CD4-positive, alpha-beta T cell treated with Interferon gamma for 1 hour (primary cell): Measurements from ENCODE around the gene ZNF608.

Experiments used
- DNase-seq: peaks from one replicate; pipeline ENCODE4 v3.0.0-alpha.2; 2020

ZNF608 gene

GRCh38 chr5:124745928-124746915 lies at the start of gene ZNF608:
ZNF608 (minus strand) TSS chr5:124746639; CDS start chr5:124744989, 1,650 bp downstream.
- DNase-seq: no peak

GRCh38 chr5:124795829-124796228 lies 49.4 kb upstream of the ZNF608 start:
- DNase-seq: no peak

- DNase-seq: no peak
Measured at GRCh38 chr5:124790895-124791732, 44.7 kb upstream of the ZNF608 start.

- DNase-seq: no peak
Measured at GRCh38 chr5:124790301-124790894, 44.0 kb upstream of the ZNF608 start.

GRCh38 chr5:124789104-124789605 lies 42.7 kb upstream of the ZNF608 start:
- no peak for DNase-seq

- no peak for DNase-seq
Measured at GRCh38 chr5:124783794-124784193, 37.4 kb upstream of the ZNF608 start.

GRCh38 chr5:124783285-124783684 lies 36.8 kb upstream of the ZNF608 start:
- DNase-seq: no peak

- no peak for DNase-seq
Measured at GRCh38 chr5:124782262-124782661, 35.8 kb upstream of the ZNF608 start.

- no peak for DNase-seq
Measured at GRCh38 chr5:124780011-124780410, 33.6 kb upstream of the ZNF608 start.

GRCh38 chr5:124773315-124774311 lies 27.2 kb upstream of the ZNF608 start:
- DNase-seq: no peak

- DNase-seq: no peak
Measured at GRCh38 chr5:124772457-124773200, 26.2 kb upstream of the ZNF608 start.

- no peak for DNase-seq
Measured at GRCh38 chr5:124771761-124772160, 25.3 kb upstream of the ZNF608 start.

- DNase-seq: no peak
Measured at GRCh38 chr5:124764992-124765611, 18.7 kb upstream of the ZNF608 start.

GRCh38 chr5:124764585-124764984 lies 18.1 kb upstream of the ZNF608 start:
- DNase-seq: no peak

- no peak for DNase-seq
Measured at GRCh38 chr5:124761010-124761409, 14.6 kb upstream of the ZNF608 start.

GRCh38 chr5:124760608-124761007 lies 14.2 kb upstream of the ZNF608 start:
- no peak for DNase-seq

- DNase-seq: no peak
Measured at GRCh38 chr5:124755565-124755964, 9.1 kb upstream of the ZNF608 start.

GRCh38 chr5:124755041-124755440 lies 8.6 kb upstream of the ZNF608 start:
- DNase-seq: no peak

GRCh38 chr5:124754206-124754927 lies 7.9 kb upstream of the ZNF608 start:
- DNase-seq: no peak
